ENCODE results near the gene PHLPP2.

DNA sequence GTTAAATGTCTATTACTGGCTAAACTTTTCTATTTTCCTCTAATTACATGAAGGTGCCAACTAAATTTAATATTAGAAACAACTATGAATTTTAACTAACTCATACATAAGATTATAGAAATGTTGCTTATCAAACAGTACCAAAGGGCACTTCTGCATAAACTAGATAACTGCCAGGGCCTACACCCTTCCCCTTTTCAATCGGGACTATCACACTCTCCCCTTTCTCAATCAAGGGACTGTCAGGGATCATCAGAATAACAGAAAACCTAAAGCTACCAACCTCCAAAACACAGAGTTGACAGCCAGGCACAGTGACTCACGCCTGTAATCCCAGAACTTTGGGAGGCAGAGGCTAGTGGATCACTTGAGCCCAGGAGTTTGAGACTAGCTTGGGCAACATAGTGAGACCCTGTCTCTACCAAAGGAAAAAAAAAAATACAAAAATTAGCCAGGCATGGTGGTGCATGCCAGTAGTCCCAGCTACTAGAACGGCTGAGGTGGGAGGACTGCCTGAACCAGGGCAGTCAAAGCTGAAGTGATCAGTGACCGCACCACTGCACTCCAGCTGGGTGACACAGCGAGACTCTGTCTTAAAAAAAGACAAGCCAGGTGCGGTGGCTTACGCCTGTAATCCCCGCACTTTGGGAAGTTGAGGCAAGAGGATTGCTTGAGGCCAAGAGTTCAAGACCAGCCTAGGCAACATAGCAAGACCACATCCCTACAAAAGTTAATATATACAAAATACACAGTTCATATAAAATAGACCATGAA, 3.2 kb upstream of the PHLPP2 start:
- no peak for TF ChIP-seq POLR2A (IDR thresholded peaks at IDR 0.05; ENCODE audit: extremely low read depth, insufficient read length)
- TF ChIP-seq, protein P1, sequence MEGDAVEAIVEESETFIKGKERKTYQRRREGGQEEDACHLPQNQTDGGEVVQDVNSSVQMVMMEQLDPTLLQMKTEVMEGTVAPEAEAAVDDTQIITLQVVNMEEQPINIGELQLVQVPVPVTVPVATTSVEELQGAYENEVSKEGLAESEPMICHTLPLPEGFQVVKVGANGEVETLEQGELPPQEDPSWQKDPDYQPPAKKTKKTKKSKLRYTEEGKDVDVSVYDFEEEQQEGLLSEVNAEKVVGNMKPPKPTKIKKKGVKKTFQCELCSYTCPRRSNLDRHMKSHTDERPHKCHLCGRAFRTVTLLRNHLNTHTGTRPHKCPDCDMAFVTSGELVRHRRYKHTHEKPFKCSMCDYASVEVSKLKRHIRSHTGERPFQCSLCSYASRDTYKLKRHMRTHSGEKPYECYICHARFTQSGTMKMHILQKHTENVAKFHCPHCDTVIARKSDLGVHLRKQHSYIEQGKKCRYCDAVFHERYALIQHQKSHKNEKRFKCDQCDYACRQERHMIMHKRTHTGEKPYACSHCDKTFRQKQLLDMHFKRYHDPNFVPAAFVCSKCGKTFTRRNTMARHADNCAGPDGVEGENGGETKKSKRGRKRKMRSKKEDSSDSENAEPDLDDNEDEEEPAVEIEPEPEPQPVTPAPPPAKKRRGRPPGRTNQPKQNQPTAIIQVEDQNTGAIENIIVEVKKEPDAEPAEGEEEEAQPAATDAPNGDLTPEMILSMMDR (IDR thresholded peaks at IDR 0.05; ENCODE audit: low read depth, low read length), result no peak
- TF ChIP-seq MYC (IDR thresholded peaks at IDR 0.05; ENCODE audit: low read depth, low read length), result no peak
- TF ChIP-seq, protein P2, sequence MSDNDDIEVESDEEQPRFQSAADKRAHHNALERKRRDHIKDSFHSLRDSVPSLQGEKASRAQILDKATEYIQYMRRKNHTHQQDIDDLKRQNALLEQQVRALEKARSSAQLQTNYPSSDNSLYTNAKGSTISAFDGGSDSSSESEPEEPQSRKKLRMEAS (IDR thresholded peaks at IDR 0.05; ENCODE audit: low read depth, low read length), result no peak
